ENCODE measurements around the gene TTC39B.

TTC39B gene

DNA sequence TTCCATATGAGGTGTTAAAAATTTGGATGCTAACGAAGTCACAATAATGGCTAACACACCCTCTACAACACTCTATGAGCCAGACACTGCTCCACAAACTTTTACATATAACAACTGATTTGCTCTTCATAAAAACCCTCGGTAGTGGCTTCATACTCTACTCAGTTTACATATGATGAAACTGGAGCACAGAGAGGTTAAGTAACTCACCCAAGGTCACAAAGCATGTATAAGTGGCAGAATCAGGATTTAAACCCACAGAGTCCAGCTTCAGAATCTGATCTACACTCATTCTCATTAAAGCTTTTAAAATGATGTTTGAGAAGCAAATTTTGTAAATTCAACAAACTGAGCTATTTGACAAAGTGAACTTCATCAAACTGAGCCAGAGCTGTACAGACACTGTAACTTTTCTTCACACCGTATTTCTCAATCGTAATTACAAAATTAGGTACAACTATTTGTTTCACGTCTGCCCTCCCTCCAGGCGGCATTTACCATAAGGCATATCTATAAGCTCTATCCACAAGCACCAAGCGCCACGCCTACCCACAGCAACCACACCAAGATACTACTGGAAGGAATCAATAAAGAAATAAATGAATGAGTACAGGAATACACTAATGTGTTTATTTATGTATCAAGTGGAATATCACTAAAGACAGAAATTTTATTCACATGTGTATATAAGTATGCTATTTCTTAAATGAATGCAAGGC lies 24.3 kb downstream of the TTC39B start:
- ChIA-PET CTCF (no interaction called here), POLR2A (ENCODE audit: low non-redundant PET) (no interaction called here)
- no peak overlapping the region for H3K27ac ChIP-seq
- no peak for DNase-seq (ENCODE audit: low spot score)
- TF ChIP-seq CTCF (conservative IDR thresholded peaks at IDR 0.05; ENCODE audit: low read depth) = no peak

DNA sequence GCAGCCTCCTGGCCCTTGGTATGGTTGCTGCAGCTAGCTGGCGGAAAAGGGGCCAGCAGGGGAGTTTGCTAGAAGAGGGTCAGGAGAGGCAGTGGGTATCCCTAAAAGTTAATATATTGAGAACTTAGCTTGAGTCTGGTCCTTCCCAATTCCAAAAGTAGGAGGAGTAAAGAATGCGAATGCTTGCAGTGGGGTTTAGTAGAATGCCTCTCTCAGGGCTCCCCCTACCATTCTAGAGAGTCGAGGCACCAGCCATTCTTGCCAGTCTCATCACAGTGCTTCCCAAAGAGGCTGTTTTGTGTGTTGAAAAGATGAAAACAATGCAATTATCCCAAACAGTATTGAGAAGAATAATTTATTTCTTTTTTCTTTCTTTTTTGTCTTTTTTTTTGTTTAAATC lies 26.4 kb downstream of the TTC39B start:
- TF ChIP-seq CTCF (conservative IDR thresholded peaks at IDR 0.05; ENCODE audit: low read depth) = no peak
- CTCF ChIA-PET = interaction anchor here (0.6 kb wide), 1 partner anchor 195 kb away, joined by 6 read pairs; no protein-coding TSS in a partner anchor

DNA sequence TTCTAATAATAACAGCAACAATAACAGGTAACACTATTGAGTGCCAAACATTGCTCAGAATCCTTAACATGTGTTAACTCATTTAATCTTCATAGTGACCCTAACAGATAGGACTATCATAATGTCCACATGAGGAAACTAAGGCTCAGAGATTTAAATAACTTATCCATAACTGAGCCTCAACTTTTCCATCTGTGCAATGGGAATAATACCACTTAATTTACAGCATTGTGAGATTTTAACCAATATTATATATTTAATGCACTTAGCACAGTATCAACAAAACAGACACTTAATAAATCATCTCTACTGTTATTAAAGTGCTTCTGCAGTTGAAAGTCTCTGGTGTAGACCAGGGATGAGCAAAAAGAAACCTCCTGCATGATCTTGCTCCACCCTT lies 28.2 kb downstream of the TTC39B start:
- no peak for TF ChIP-seq CTCF (conservative IDR thresholded peaks at IDR 0.05; ENCODE audit: low read depth)
- no peak overlapping the region for H3K27ac ChIP-seq
- POLR2A ChIA-PET (ENCODE audit: low non-redundant PET) = no interaction called here
- CTCF ChIA-PET = no interaction called here
- DNase-seq (ENCODE audit: low spot score) = no peak

More for the DNA sequence above, 26.4 kb downstream of the TTC39B start:
- H3K27ac ChIP-seq = no peak overlapping the region
- no peak for DNase-seq (ENCODE audit: low spot score)
- POLR2A ChIA-PET (ENCODE audit: low non-redundant PET) = no interaction called here

DNA sequence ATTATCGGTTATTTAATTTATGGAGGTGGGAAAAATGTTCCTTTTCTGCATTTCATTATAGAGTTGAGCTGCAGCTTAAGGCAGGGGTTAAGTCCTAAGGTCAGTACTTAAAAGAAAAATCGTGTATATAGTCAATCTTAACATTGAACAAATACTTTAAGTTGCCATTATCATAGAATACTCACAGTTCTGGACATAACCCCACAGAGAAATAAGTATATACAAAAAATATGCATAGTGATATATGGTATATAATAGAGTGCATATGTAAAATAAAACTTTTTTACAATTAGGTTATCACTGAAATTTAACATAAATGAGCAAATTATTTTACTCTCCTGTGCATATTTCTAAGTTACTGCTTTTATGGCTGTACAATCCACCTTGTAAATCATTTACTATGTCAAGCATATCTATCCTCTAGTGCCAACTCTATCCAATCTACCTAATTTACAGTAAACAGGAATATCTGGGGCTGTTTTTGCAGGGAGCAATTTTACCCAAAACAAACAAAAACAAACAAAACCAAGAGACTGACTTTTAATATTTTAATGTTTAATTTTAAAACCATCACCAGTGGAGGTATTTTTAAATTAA lies 28.8 kb downstream of the TTC39B start:
- DNase-seq (ENCODE audit: low spot score) = no peak
- H3K27ac ChIP-seq = no peak overlapping the region
- ChIA-PET CTCF (no interaction called here), POLR2A (ENCODE audit: low non-redundant PET) (no interaction called here)
- no peak for TF ChIP-seq CTCF (conservative IDR thresholded peaks at IDR 0.05; ENCODE audit: low read depth)

DNA sequence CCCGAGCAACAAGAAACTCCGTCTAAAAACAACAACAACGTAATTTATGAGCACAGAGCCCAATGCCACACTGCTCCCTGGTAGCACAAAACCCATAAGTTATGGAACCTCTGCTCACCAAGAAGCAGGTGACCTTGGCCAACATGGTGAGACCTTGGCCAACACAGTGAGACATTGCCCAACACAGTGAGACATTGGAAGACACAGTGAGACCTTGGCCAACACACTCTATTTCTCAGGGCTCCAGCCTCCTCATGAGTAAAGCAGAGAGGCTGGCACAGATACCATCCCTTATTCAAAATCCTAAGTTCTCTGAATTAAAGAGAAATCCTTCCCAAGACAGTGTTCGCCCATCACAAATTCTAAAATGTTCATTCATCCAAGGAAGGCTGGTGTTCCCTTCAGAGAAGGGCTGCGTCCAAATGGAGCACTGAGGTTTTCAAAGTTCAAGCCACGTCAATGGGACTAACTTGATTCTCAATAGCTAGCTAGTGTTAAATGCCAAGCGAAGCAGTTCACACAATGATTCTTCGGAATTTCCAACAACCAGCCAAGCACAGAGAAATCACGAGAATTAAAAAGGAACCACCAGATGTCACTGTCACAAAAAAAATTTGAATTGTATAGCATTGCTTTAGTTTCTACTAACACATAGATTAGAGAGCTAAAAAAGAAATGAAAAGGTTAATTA lies 29.5 kb downstream of the TTC39B start:
- H3K27ac ChIP-seq = no peak overlapping the region
- DNase-seq (ENCODE audit: low spot score) = no peak
- 0 out of 2 replicates have a peak, but pooled peaks have one; percentile 22 for TF ChIP-seq CTCF (conservative IDR thresholded peaks at IDR 0.05; ENCODE audit: low read depth)
- ChIA-PET POLR2A (ENCODE audit: low non-redundant PET) (no interaction called here), CTCF (no interaction called here)

- no peak overlapping the region for H3K27ac ChIP-seq
- CTCF ChIA-PET = no interaction called here
- no peak for TF ChIP-seq CTCF (conservative IDR thresholded peaks at IDR 0.05; ENCODE audit: low read depth)
- DNase-seq (ENCODE audit: low spot score) = no peak
- POLR2A ChIA-PET (ENCODE audit: low non-redundant PET) = no interaction called here
These were observed 30.6 kb downstream of the TTC39B start for GRCh38 chr9:15276328-15276938.

Data from RWPE1 (cell line).